ENCODE data around the gene DIS3L2.
"Not testable (repeated sequence)": the region's sequence is repeated elsewhere in the genome, so short reads cannot be mapped to it uniquely, and the experiment has no call there.

- TF ChIP-seq CTCF, POLR2A (IDR thresholded peaks at IDR 0.05): not testable (repeated sequence)
Observed at GRCh38 chr2:232338094-232338758, 376.7 kb downstream of the DIS3L2 start.

Data from uterus (tissue), 2 donors.